Measurements from ENCODE around the gene FOXP4. TPM values are rescaled to one million over a fixed set of nuclear protein-coding genes. Genes with fewer than 3 reads are reported as not detected.

Gene FOXP4
- total and polyA plus RNA-seq, 9 donors, result 2.3 to 37.4 (median 15.5) TPM

DNA sequence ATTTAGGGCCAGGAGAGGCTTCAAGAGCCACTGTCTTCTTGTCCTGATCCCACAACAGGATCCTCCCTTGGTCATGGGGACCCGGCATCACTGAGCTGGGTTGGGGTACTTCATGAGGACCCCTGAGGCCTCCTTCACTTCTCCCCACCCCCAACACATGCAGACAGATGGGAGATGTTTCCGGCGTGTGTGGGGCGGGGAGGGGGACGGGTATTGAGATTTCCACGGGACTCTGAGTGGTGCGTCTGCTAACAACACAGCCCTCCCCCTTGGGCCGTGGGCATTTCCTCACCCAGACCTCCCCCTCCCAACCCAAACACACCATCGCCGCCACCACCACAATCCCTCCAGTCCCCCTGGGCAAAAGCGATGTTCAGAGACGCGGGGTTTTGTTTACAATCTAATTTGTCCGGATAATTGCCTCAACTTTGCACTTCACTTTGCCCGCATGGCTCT is 906 bp upstream of the FOXP4 start:
- peaks cover 2% of the 10 kb centered on the region for H3K4me1 ChIP-seq (ENCODE audit: insufficient read depth)
- no peak overlapping the region for H3K27ac ChIP-seq
- no peaks in the 10 kb centered on the region for H3K27me3 ChIP-seq
- DNase-seq, result peak in 2 of 5 donors; percentile 31 to 40
- no peaks in the 10 kb centered on the region for H3K9me3 ChIP-seq
- TF ChIP-seq EP300 (IDR thresholded peaks at IDR 0.05), result no peak
- no peak for TF ChIP-seq POLR2A (IDR thresholded peaks at IDR 0.05)
- TF ChIP-seq, protein P1, sequence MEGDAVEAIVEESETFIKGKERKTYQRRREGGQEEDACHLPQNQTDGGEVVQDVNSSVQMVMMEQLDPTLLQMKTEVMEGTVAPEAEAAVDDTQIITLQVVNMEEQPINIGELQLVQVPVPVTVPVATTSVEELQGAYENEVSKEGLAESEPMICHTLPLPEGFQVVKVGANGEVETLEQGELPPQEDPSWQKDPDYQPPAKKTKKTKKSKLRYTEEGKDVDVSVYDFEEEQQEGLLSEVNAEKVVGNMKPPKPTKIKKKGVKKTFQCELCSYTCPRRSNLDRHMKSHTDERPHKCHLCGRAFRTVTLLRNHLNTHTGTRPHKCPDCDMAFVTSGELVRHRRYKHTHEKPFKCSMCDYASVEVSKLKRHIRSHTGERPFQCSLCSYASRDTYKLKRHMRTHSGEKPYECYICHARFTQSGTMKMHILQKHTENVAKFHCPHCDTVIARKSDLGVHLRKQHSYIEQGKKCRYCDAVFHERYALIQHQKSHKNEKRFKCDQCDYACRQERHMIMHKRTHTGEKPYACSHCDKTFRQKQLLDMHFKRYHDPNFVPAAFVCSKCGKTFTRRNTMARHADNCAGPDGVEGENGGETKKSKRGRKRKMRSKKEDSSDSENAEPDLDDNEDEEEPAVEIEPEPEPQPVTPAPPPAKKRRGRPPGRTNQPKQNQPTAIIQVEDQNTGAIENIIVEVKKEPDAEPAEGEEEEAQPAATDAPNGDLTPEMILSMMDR (IDR thresholded peaks at IDR 0.05), result no peak
- 8 to 20% (median 13%) methylated on average over 15 of the region's 15 CpGs for whole genome bisulfite sequencing, 3 donors
- H3K36me3 ChIP-seq, result no peaks in the 10 kb centered on the region
- peak overlapping the region; percentile 95 for H3K4me3 ChIP-seq
- intact Hi-C loops (cut with DNase I), result no loop called here

GRCh38 chr6:41546475-41546865 is 289 bp downstream of the FOXP4 start:
- intact Hi-C loops (cut with DNase I), result no loop called here

GRCh38 chr6:41546866-41547798 is 951 bp downstream of the FOXP4 start:
- H3K9me3 ChIP-seq, result no peaks in the 10 kb centered on the region
- peak; percentile 30 to 69 (median 55) for DNase-seq
- WGBS, 3 donors, result 0 to 2% (median 0%) methylated on average over 30 to 82 of the region's 82 CpGs
- no peaks in the 10 kb centered on the region for H3K27me3 ChIP-seq
- intact Hi-C loops (cut with DNase I), result no loop called here
- no peaks in the 10 kb centered on the region for H3K36me3 ChIP-seq
- H3K27ac ChIP-seq, result peak overlapping the region; percentile 55 to 75
- peak overlapping the region; percentile 95 for H3K4me3 ChIP-seq
- peaks cover 2% of the 10 kb centered on the region for H3K4me1 ChIP-seq (ENCODE audit: insufficient read depth)
- TF ChIP-seq EP300 (IDR thresholded peaks at IDR 0.05) (no peak), POLR2A (IDR thresholded peaks at IDR 0.05) (no peak)
- TF ChIP-seq, protein P1 (IDR thresholded peaks at IDR 0.05), result no peak

More at GRCh38 chr6:41546475-41546865, 289 bp downstream of the FOXP4 start:
- H3K4me3 ChIP-seq, result peak overlapping the region; percentile 95
- no peaks in the 10 kb centered on the region for H3K27me3 ChIP-seq
- H3K27ac ChIP-seq, result peak overlapping the region; percentile 44 to 75
- no peak for DNase-seq
- no peaks in the 10 kb centered on the region for H3K36me3 ChIP-seq
- H3K9me3 ChIP-seq, result no peaks in the 10 kb centered on the region
- WGBS, 3 donors, result 0 to 1% (median 0%) methylated on average over 15 to 67 of the region's 67 CpGs
- peaks cover 2% of the 10 kb centered on the region for H3K4me1 ChIP-seq (ENCODE audit: insufficient read depth)
- TF ChIP-seq EP300 (IDR thresholded peaks at IDR 0.05) (no peak), POLR2A (IDR thresholded peaks at IDR 0.05) (no peak)
- TF ChIP-seq, protein P1 (IDR thresholded peaks at IDR 0.05), result no peak

- intact Hi-C loops (cut with DNase I), result no loop called here
- DNase-seq, result no peak
- H3K36me3 ChIP-seq, result no peaks in the 10 kb centered on the region
- H3K27me3 ChIP-seq, result no peaks in the 10 kb centered on the region
- peaks cover 2% of the 10 kb centered on the region for H3K4me1 ChIP-seq (ENCODE audit: insufficient read depth)
- WGBS, 3 donors, result 12 to 18% (median 16%) methylated on average over 17 to 21 of the region's 21 CpGs
- TF ChIP-seq, protein P1 (IDR thresholded peaks at IDR 0.05), result no peak
- no peak for TF ChIP-seq POLR2A (IDR thresholded peaks at IDR 0.05)
- TF ChIP-seq EP300 (IDR thresholded peaks at IDR 0.05), result no peak
- H3K9me3 ChIP-seq, result no peaks in the 10 kb centered on the region
- peak overlapping the region; percentile 95 for H3K4me3 ChIP-seq
- no peak overlapping the region for H3K27ac ChIP-seq
Observed at GRCh38 chr6:41547799-41548097, 1.6 kb downstream of the FOXP4 start.
